ENCODE data around the gene KDM4D.

Gene KDM4D

GRCh38 chr11:94954753-94955152 is 18.8 kb upstream of the KDM4D start:
- H3K4me3 ChIP-seq (ENCODE audit: low read depth, low read length) = no peak overlapping the region
- CTCF ChIA-PET = interaction anchor here (2.8 to 6.0 kb wide), 2 partner anchors 13 to 331 kb away, joined by 11 to 28 read pairs; no protein-coding TSS in a partner anchor
- no peak for DNase-seq (ENCODE audit: low read depth, low spot score)
- POLR2A ChIA-PET = no interaction called here
- no peak for TF ChIP-seq CTCF (IDR thresholded peaks at IDR 0.05; ENCODE audit: insufficient read depth, low read length, missing control alignments)

- no peak for TF ChIP-seq CTCF (IDR thresholded peaks at IDR 0.05; ENCODE audit: insufficient read depth, low read length, missing control alignments)
- POLR2A ChIA-PET = no interaction called here
- H3K4me3 ChIP-seq (ENCODE audit: low read depth, low read length) = no peak overlapping the region
- no peak for DNase-seq (ENCODE audit: low read depth, low spot score)
- CTCF ChIA-PET = interaction anchor here (0.7 to 6.0 kb wide), 5 partner anchors 11 to 333 kb away, joined by 3 to 28 read pairs (median 11); no protein-coding TSS in a partner anchor
Observed at GRCh38 chr11:94956963-94957362, 16.5 kb upstream of the KDM4D start.

- no peak for DNase-seq (ENCODE audit: low read depth, low spot score)
- no peak overlapping the region for H3K4me3 ChIP-seq (ENCODE audit: low read depth, low read length)
- POLR2A ChIA-PET = interaction anchor here (0.6 kb wide), 1 partner anchor 25 kb away, joined by 3 read pairs; no protein-coding TSS in a partner anchor
- TF ChIP-seq CTCF (IDR thresholded peaks at IDR 0.05; ENCODE audit: insufficient read depth, low read length, missing control alignments) = no peak
- CTCF ChIA-PET = interaction anchor here (1.5 to 6.0 kb wide), 3 partner anchors 10 to 335 kb away, joined by 7 to 28 read pairs (median 26); no protein-coding TSS in a partner anchor
Observed at GRCh38 chr11:94958121-94958696, 15.3 kb upstream of the KDM4D start.

GRCh38 chr11:94959179-94959578 is 14.3 kb upstream of the KDM4D start:
- POLR2A ChIA-PET = interaction anchor here (0.6 kb wide), 1 partner anchor 26 kb away, joined by 3 read pairs; no protein-coding TSS in a partner anchor
- TF ChIP-seq CTCF (IDR thresholded peaks at IDR 0.05; ENCODE audit: insufficient read depth, low read length, missing control alignments) = no peak
- H3K4me3 ChIP-seq (ENCODE audit: low read depth, low read length) = no peak overlapping the region
- CTCF ChIA-PET = interaction anchor here (3.9 to 6.0 kb wide), 2 partner anchors 9 to 336 kb away, joined by 26 to 28 read pairs; no protein-coding TSS in a partner anchor
- no peak for DNase-seq (ENCODE audit: low read depth, low spot score)

- TF ChIP-seq CTCF (IDR thresholded peaks at IDR 0.05; ENCODE audit: insufficient read depth, low read length, missing control alignments) = no peak
- ChIA-PET CTCF (interaction anchor here (0.9 to 3.9 kb wide), 4 partner anchors 8 to 337 kb away, joined by 3 to 26 read pairs (median 9); no protein-coding TSS in a partner anchor), POLR2A (interaction anchor here (1.1 kb wide), 1 partner anchor 13 kb away, joined by 3 read pairs; the partner anchor contains the start of genes CWC15 and KDM4D)
- DNase-seq (ENCODE audit: low read depth, low spot score) = no peak
- no peak overlapping the region for H3K4me3 ChIP-seq (ENCODE audit: low read depth, low read length)
Observed at GRCh38 chr11:94960488-94960887, 13.0 kb upstream of the KDM4D start.

GRCh38 chr11:94961255-94961654 is 12.3 kb upstream of the KDM4D start:
- no peak for DNase-seq (ENCODE audit: low read depth, low spot score)
- POLR2A ChIA-PET = interaction anchor here (1.1 kb wide), 1 partner anchor 12 kb away, joined by 3 read pairs; the partner anchor contains the start of genes CWC15 and KDM4D
- TF ChIP-seq CTCF (IDR thresholded peaks at IDR 0.05; ENCODE audit: insufficient read depth, low read length, missing control alignments) = no peak
- no peak overlapping the region for H3K4me3 ChIP-seq (ENCODE audit: low read depth, low read length)
- CTCF ChIA-PET = interaction anchor here (0.6 to 2.3 kb wide), 8 partner anchors 12 to 358 kb away, joined by 3 to 15 read pairs (median 3); partner anchors contain the start of gene CWC15
